NB4 (cell line): ENCODE data around the gene CCDC40.

Experiments
- TF ChIP-seq, protein P1 (sequence below): IDR thresholded peaks from 2 replicates; pipeline ENCODE4 v1.6.1; 2011; ENCODE audit warnings: low read depth, low read length
- TF ChIP-seq, protein P2 (sequence below): IDR thresholded peaks from one replicate; pipeline ENCODE4 v1.5.1; 2012; ENCODE audit warnings: low read depth, low read length

DNA sequence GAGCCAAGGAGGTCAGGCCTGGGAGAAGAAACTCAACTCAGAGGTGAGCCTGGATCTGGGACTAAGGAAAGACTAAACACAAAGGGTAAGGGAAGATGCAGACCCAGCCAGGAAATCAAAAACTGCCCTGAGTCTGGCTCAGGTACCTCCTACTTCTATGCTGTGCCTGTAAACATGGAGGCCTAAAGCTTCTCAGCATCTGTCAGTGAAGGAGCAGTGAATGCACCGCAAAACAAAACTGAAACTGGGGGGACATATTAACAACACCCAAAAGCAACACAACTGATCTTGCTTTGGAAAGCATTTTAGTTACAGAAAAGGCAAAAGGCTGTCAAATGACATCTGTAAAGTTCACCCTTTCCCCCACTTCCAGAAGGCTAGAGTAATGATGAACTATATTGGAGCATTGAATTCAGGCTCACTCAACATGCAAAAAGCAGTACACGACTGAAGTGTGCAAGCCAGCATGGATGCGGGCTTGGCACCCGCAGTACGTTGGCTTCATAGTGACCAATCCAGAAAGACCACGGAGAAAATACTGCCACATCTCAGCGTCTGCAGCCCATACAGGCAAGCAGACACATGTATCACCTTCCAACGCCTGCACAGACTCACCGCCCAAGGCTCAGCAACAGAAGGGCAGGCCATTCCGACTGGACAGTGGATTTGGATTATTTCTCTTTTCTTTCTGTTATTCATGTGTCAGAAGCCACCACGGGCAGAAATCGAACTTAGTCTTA lies 4.6 kb upstream of the CCDC40 start:
- TF ChIP-seq, protein P1, sequence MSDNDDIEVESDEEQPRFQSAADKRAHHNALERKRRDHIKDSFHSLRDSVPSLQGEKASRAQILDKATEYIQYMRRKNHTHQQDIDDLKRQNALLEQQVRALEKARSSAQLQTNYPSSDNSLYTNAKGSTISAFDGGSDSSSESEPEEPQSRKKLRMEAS: no peak
- TF ChIP-seq, protein P2, sequence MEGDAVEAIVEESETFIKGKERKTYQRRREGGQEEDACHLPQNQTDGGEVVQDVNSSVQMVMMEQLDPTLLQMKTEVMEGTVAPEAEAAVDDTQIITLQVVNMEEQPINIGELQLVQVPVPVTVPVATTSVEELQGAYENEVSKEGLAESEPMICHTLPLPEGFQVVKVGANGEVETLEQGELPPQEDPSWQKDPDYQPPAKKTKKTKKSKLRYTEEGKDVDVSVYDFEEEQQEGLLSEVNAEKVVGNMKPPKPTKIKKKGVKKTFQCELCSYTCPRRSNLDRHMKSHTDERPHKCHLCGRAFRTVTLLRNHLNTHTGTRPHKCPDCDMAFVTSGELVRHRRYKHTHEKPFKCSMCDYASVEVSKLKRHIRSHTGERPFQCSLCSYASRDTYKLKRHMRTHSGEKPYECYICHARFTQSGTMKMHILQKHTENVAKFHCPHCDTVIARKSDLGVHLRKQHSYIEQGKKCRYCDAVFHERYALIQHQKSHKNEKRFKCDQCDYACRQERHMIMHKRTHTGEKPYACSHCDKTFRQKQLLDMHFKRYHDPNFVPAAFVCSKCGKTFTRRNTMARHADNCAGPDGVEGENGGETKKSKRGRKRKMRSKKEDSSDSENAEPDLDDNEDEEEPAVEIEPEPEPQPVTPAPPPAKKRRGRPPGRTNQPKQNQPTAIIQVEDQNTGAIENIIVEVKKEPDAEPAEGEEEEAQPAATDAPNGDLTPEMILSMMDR: no peak
